DOHH2 (cell line): ENCODE data around the gene MAP2K6.

ENCODE experiments used
- H3F3A ChIP-seq: fragments of 200-600 bp; sonication (generic), shearing (Covaris generic); 2 replicates; pipeline ENCODE4 v1.6.0; 2016; ENCODE audit warnings: antibody characterized with exemption, mild to moderate bottlenecking; ENCODE audit not compliant: control insufficient read depth, insufficient read depth
- H3K27ac ChIP-seq: fragments of 200-600 bp; sonication (generic); 2 replicates; pipeline ENCODE4 v1.5.1; 2014; ENCODE audit warnings: low read depth, mild to moderate bottlenecking, low read length, moderate library complexity
- H3K27me3 ChIP-seq: fragments of 200-600 bp; sonication (generic); 2 replicates; pipeline ENCODE4 v1.6.1; 2014; ENCODE audit warnings: mild to moderate bottlenecking, low read length, mixed read lengths; ENCODE audit not compliant: control insufficient read depth
- H3K36me3 ChIP-seq: fragments of 200-600 bp; sonication (generic); 2 replicates; pipeline ENCODE4 v1.6.1; 2014; ENCODE audit warnings: mild to moderate bottlenecking, low read length, moderate library complexity, mixed read lengths; ENCODE audit not compliant: control insufficient read depth
- H3K4me1 ChIP-seq: fragments of 200-600 bp; sonication (generic); 2 replicates; pipeline ENCODE4 v1.6.1; 2014; ENCODE audit warnings: mild to moderate bottlenecking, low read length, mixed read lengths; ENCODE audit not compliant: control insufficient read depth
- H3K4me2 ChIP-seq: fragments of 200-600 bp; sonication (generic); 2 replicates; pipeline ENCODE4 v1.6.0; 2014; ENCODE audit warnings: mild to moderate bottlenecking, low read length, moderate library complexity
- H3K4me3 ChIP-seq: fragments of 200-600 bp; sonication (generic); 2 replicates; pipeline ENCODE4 v1.5.1; 2014; ENCODE audit warnings: mild to moderate bottlenecking, low read length, mixed read lengths
- H3K79me2 ChIP-seq: fragments of 200-600 bp; sonication (generic); 2 replicates; pipeline ENCODE4 v1.6.1; 2014; ENCODE audit warnings: mild to moderate bottlenecking, low read length, mixed read lengths; ENCODE audit not compliant: control insufficient read depth
- H3K9me2 ChIP-seq: fragments of 200-600 bp; sonication (generic); replicated peaks from 2 replicates; pipeline ENCODE4 v1.6.1; 2014; ENCODE audit warnings: mild to moderate bottlenecking, low read length, mixed read lengths; ENCODE audit not compliant: control insufficient read depth
- H3K9me3 ChIP-seq: fragments of 200-600 bp; sonication (generic); 2 replicates; pipeline ENCODE4 v1.6.1; 2014; ENCODE audit warnings: antibody characterized with exemption, low read length, mixed read lengths; ENCODE audit not compliant: control insufficient read depth, insufficient read depth
- H4K20me1 ChIP-seq: fragments of 200-600 bp; sonication (generic); 2 replicates; pipeline ENCODE4 v1.6.0; 2014; ENCODE audit warnings: low read depth, mild to moderate bottlenecking, antibody characterized with exemption, low read length, moderate library complexity; ENCODE audit not compliant: control insufficient read depth, insufficient read depth
- CTCF ChIP-seq: fragments of 200-600 bp; sonication (generic); IDR thresholded peaks from one replicate; pipeline ENCODE4 v1.5.1; 2014; ENCODE audit warnings: antibody characterized with exemption, mild to moderate bottlenecking, low read depth, low read length; ENCODE audit not compliant: poor library complexity, severe bottlenecking
- EZH2phosphoT487 ChIP-seq: fragments of 200-600 bp; sonication (generic); IDR thresholded peaks from 2 replicates; pipeline ENCODE4 v1.6.1; 2017; ENCODE audit warnings: borderline replicate concordance, mild to moderate bottlenecking, antibody characterized with exemption, low read length, moderate library complexity, mixed read lengths

The MAP2K6 gene

GRCh38 chr17:69441179-69441578 is 26.7 kb downstream of the MAP2K6 start:
- no peaks in the 10 kb centered on the region for H4K20me1 ChIP-seq
- H3K79me2 ChIP-seq: no peaks in the 10 kb centered on the region
- no peak overlapping the region for H3K27ac ChIP-seq
- H3K4me2 ChIP-seq: no peak overlapping the region
- no peaks in the 10 kb centered on the region for H3K9me2 ChIP-seq
- H3K36me3 ChIP-seq: no peaks in the 10 kb centered on the region
- TF ChIP-seq EZH2phosphoT487 (no peak), CTCF (no peak)
- no peaks in the 10 kb centered on the region for H3F3A ChIP-seq
- H3K27me3 ChIP-seq: peaks cover 16% of the 10 kb centered on the region; the same call in 1 of the 2 replicates
- H3K4me1 ChIP-seq: no peaks in the 10 kb centered on the region
- no peak overlapping the region for H3K4me3 ChIP-seq
- H3K9me3 ChIP-seq: no peaks in the 10 kb centered on the region

GRCh38 chr17:69443138-69443537 is 28.6 kb downstream of the MAP2K6 start:
- no peak for TF ChIP-seq CTCF
- no peak for TF ChIP-seq EZH2phosphoT487
- no peaks in the 10 kb centered on the region for H3F3A ChIP-seq
- H4K20me1 ChIP-seq: no peaks in the 10 kb centered on the region
- H3K9me3 ChIP-seq: no peaks in the 10 kb centered on the region
- no peaks in the 10 kb centered on the region for H3K79me2 ChIP-seq
- H3K4me1 ChIP-seq: no peaks in the 10 kb centered on the region
- H3K36me3 ChIP-seq: no peaks in the 10 kb centered on the region
- no peak overlapping the region for H3K4me3 ChIP-seq
- no peak overlapping the region for H3K4me2 ChIP-seq
- no peaks in the 10 kb centered on the region for H3K9me2 ChIP-seq
- no peak overlapping the region for H3K27ac ChIP-seq
- H3K27me3 ChIP-seq: peaks cover 11% of the 10 kb centered on the region; the same call in 1 of the 2 replicates

GRCh38 chr17:69444023-69444422 is 29.5 kb downstream of the MAP2K6 start:
- Histone ChIP-seq H4K20me1 (no peaks in the 10 kb centered on the region), H3K27me3 (peaks cover 11% of the 10 kb centered on the region; the same call in 1 of the 2 replicates), H3K79me2 (no peaks in the 10 kb centered on the region), H3K36me3 (no peaks in the 10 kb centered on the region), H3K4me3 (no peak overlapping the region), H3K4me1 (no peaks in the 10 kb centered on the region), H3F3A (no peaks in the 10 kb centered on the region), H3K9me3 (no peaks in the 10 kb centered on the region), H3K9me2 (no peaks in the 10 kb centered on the region), H3K4me2 (no peak overlapping the region), H3K27ac (no peak overlapping the region)
- TF ChIP-seq EZH2phosphoT487 (no peak), CTCF (no peak)

- Histone ChIP-seq H3K79me2 (no peaks in the 10 kb centered on the region), H3K4me2 (no peak overlapping the region)
- TF ChIP-seq EZH2phosphoT487: no peak
- TF ChIP-seq CTCF: no peak
Observed at GRCh38 chr17:69445132-69445531, 30.6 kb downstream of the MAP2K6 start.

More at GRCh38 chr17:69445132-69445531, 30.6 kb downstream of the MAP2K6 start:
- Histone ChIP-seq H3K4me1 (no peaks in the 10 kb centered on the region), H3K27ac (no peak overlapping the region), H3K4me3 (no peak overlapping the region), H4K20me1 (no peaks in the 10 kb centered on the region), H3K36me3 (no peaks in the 10 kb centered on the region), H3K9me2 (no peaks in the 10 kb centered on the region), H3F3A (no peaks in the 10 kb centered on the region), H3K27me3 (peaks cover 7% of the 10 kb centered on the region; the same call in 1 of the 2 replicates), H3K9me3 (no peaks in the 10 kb centered on the region)
